Natural killer cell (primary cell): ENCODE measurements around the gene PLEKHH1. TPM values are rescaled to one million over a fixed set of nuclear protein-coding genes. Genes with fewer than 3 reads are reported as not detected.

Experiments
- ATAC-seq, 3 donors: fragments of 150-1000 bp in 2 of 3; fragments of 200-7000 bp in 1 of 3; cut with Tn5 transposase; 1 replicate in 1 of 3; 2 replicates in 2 of 3; pipeline ENCODE4 v1.10.0; 2021; ENCODE audit warnings: mild to moderate bottlenecking in 2 of 3, moderate library complexity in 2 of 3
- DNase-seq, 2 donors: peaks; one replicate each; pipeline versions ENCODE4 v3.0.0 to v3.0.0-alpha.2; 2013 to 2021; ENCODE audit warnings: mixed read lengths in 1 of 2
- H3K27ac ChIP-seq: one replicate; pipeline ENCODE4 v1.5.1; 2013; ENCODE audit warnings: mild to moderate bottlenecking, low read length
- H3K27me3 ChIP-seq: one replicate; pipeline ENCODE4 v1.6.1; 2013; ENCODE audit warnings: low read length; ENCODE audit not compliant: control insufficient read depth, insufficient read depth
- H3K36me3 ChIP-seq: one replicate; pipeline ENCODE4 v1.6.1; 2013; ENCODE audit warnings: low read length; ENCODE audit not compliant: control insufficient read depth, insufficient read depth
- H3K4me1 ChIP-seq: one replicate; pipeline ENCODE4 v1.6.1; 2013; ENCODE audit warnings: low read length; ENCODE audit not compliant: control insufficient read depth, insufficient read depth
- H3K4me3 ChIP-seq: one replicate; pipeline ENCODE4 v1.5.1; 2013; ENCODE audit warnings: low read length
- H3K9me3 ChIP-seq: one replicate; pipeline ENCODE4 v1.6.1; 2013; ENCODE audit warnings: low read length; ENCODE audit not compliant: control insufficient read depth, insufficient read depth
- H3K27ac Mint-ChIP-seq, 2 donors: one replicate each; pipeline ENCODE4 v1.8.0; 2022; ENCODE audit warnings: mild to moderate bottlenecking in 2 of 2, mixed read lengths in 2 of 2, moderate library complexity in 1 of 2
- H3K27me3 Mint-ChIP-seq, 2 donors: one replicate each; pipeline ENCODE4 v1.8.0; 2022; ENCODE audit warnings: low read depth in 2 of 2, mixed read lengths in 2 of 2
- H3K36me3 Mint-ChIP-seq: one replicate; pipeline ENCODE4 v1.8.0; 2022; ENCODE audit warnings: mixed read lengths
- H3K4me1 Mint-ChIP-seq, 2 donors: one replicate each; pipeline ENCODE4 v1.8.0; 2022; ENCODE audit warnings: mixed read lengths in 2 of 2
- H3K4me3 Mint-ChIP-seq: one replicate; pipeline ENCODE4 v1.8.0; 2022; ENCODE audit warnings: mild to moderate bottlenecking, moderate library complexity, mixed read lengths
- H3K9me3 Mint-ChIP-seq, 2 donors: one replicate each; pipeline ENCODE4 v1.8.0; 2022; ENCODE audit warnings: mixed read lengths in 2 of 2
- WGBS: methylation state at CpG from one replicate; pipeline ENCODE4 v1.1.7; 2013; ENCODE audit warnings: missing lambda C conversion rate; ENCODE audit not compliant: insufficient coverage; 5-methylcytosine and 5-hydroxymethylcytosine counted together
- intact Hi-C: fragments of 100-400 bp; cut with micrococcal nuclease; formaldehyde crosslinking; loops from one replicate; pipeline ENCODE4 v1.14.2; 2022
- total RNA-seq, 4 donors: library from RNA; stranded (reverse); fragments of 120-200 nt in 1 of 4; gene quantifications; one replicate each; pipeline versions ENCODE4 v1.2.3 to v1.2.4, GENCODE V29; 2013 to 2022
- TF ChIP-seq, protein P1 (sequence below): fragments of 200-600 bp; IDR thresholded peaks from one replicate; pipeline ENCODE4 v1.8.0; 2022; ENCODE audit warnings: antibody characterized with exemption

PLEKHH1 gene
- total RNA-seq, 3 donors from 2014 or later (not counting 1 experiment from before 2014, with no cell fraction given) = not detected

DNA sequence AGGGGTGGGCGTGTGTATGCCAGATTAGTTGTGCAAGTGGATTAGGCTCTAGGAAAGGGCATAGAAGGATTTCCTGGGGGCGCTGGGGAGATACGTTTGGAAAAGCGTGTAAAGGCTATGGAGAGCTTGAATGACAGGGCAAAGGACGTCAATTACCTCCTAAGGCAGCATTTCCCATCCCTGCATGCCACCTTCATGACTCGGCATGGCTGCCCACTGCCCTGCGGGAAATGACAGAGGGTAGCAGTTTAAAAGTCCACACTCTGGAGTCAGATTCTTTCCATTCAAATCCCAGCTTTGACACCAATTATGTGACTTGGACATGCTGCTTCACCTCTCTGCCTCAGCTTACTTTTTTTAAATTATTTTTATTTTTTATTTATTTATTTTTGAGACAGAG, 29.8 kb upstream of the PLEKHH1 start:
- no peaks in the 10 kb centered on the region for H3K36me3 Mint-ChIP-seq
- H3K4me3 ChIP-seq = no peak overlapping the region
- WGBS = 91% methylated on average over 7 of the region's 7 CpGs
- H3K4me1 Mint-ChIP-seq = no peaks in the 10 kb centered on the region
- DNase-seq (no peak), ATAC-seq (no peak)
- H3K27ac ChIP-seq = no peak overlapping the region
- H3K4me1 ChIP-seq = no peaks in the 10 kb centered on the region
- H3K27me3 Mint-ChIP-seq = no peaks in the 10 kb centered on the region
- H3K9me3 Mint-ChIP-seq = no peaks in the 10 kb centered on the region
- H3K4me3 Mint-ChIP-seq = no peak overlapping the region
- no peaks in the 10 kb centered on the region for H3K9me3 ChIP-seq
- H3K27ac Mint-ChIP-seq = no peak overlapping the region
- H3K27me3 ChIP-seq = no peaks in the 10 kb centered on the region
- intact Hi-C loops = no loop called here
- no peaks in the 10 kb centered on the region for H3K36me3 ChIP-seq
- TF ChIP-seq, protein P1, sequence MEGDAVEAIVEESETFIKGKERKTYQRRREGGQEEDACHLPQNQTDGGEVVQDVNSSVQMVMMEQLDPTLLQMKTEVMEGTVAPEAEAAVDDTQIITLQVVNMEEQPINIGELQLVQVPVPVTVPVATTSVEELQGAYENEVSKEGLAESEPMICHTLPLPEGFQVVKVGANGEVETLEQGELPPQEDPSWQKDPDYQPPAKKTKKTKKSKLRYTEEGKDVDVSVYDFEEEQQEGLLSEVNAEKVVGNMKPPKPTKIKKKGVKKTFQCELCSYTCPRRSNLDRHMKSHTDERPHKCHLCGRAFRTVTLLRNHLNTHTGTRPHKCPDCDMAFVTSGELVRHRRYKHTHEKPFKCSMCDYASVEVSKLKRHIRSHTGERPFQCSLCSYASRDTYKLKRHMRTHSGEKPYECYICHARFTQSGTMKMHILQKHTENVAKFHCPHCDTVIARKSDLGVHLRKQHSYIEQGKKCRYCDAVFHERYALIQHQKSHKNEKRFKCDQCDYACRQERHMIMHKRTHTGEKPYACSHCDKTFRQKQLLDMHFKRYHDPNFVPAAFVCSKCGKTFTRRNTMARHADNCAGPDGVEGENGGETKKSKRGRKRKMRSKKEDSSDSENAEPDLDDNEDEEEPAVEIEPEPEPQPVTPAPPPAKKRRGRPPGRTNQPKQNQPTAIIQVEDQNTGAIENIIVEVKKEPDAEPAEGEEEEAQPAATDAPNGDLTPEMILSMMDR = no peak

DNA sequence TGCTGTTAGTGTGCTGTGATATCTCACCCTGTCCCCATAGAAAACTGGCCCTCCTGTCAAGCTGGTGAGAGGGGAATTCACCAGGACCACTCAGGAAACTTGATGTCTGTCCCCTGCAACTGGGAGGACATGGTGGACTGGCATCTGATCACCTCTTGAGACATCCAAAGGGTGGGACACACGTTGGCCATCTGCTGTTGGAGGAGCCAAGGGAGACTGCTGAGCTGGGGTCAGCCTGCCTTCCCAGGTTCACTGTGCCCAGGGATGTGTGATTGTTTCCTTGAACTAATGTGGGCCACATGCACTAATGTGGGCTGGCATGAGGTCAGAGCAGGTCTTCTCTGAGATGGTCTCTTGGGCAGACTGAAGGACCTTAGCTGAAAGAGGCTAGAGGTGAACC, 27.8 kb upstream of the PLEKHH1 start:
- WGBS = 77% methylated on average over 1 of the region's 1 CpG
- H3K4me1 ChIP-seq = no peaks in the 10 kb centered on the region
- H3K9me3 ChIP-seq = no peaks in the 10 kb centered on the region
- Mint-ChIP-seq H3K9me3 (no peaks in the 10 kb centered on the region), H3K27ac (no peak overlapping the region), H3K4me1 (peaks cover 2 to 5% of the 10 kb centered on the region in 2 donors), H3K36me3 (no peaks in the 10 kb centered on the region), H3K4me3 (no peak overlapping the region), H3K27me3 (no peaks in the 10 kb centered on the region)
- no peaks in the 10 kb centered on the region for H3K27me3 ChIP-seq
- DNase-seq (no peak), ATAC-seq (no peak)
- intact Hi-C loops = no loop called here
- H3K4me3 ChIP-seq = no peak overlapping the region
- H3K27ac ChIP-seq = no peak overlapping the region
- TF ChIP-seq, protein P1 = no peak
- H3K36me3 ChIP-seq = no peaks in the 10 kb centered on the region

DNA sequence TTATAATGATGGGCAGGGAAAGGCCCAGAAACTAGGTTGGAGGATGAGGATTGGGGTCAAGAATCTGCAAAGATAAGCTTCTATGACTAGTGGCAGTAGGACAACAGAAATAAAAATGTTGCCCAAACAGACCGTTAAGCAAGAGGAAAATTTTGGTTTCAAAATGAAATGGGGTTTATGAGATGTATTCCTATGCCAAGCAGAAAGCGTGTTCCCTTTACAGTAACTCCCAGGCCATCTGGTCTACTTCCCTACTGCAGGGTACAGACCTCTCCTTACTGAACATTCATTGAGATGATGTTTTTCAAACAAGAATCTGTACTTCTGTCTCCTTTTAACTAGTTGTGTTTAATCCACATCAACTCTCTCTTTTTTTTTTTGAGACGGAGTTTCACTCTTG, 24.1 kb upstream of the PLEKHH1 start:
- no peak for DNase-seq
- intact Hi-C loops = no loop called here
- Mint-ChIP-seq H3K4me3 (no peak overlapping the region), H3K27ac (no peak overlapping the region), H3K27me3 (no peaks in the 10 kb centered on the region), H3K4me1 (peaks cover 16 to 27% of the 10 kb centered on the region in 2 donors), H3K9me3 (no peaks in the 10 kb centered on the region), H3K36me3 (no peaks in the 10 kb centered on the region)
- Histone ChIP-seq H3K36me3 (no peaks in the 10 kb centered on the region), H3K9me3 (no peaks in the 10 kb centered on the region), H3K27ac (no peak overlapping the region), H3K4me3 (no peak overlapping the region), H3K27me3 (no peaks in the 10 kb centered on the region), H3K4me1 (peaks cover 7% of the 10 kb centered on the region)
- 49% methylated on average over 3 of the region's 3 CpGs for WGBS
- no peak for ATAC-seq
- TF ChIP-seq, protein P1 = no peak

DNA sequence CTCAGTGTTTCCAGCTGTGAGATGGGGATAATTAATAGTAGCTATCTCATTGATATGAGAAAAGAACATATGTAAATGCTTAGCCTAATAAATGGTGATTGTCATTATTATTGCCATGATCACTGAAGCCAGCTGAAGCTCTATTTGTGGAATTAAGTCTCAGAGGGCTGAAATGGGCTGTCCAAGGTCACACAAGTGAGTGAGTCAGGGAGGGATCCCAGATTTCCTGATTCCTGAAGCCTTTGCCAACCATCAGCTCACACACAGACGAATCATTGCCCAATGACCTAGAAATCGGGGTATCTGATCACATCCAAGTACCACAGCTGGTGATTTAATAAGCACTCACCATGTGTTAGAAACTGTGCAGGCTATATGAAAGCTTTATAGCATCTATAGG, 23.0 kb upstream of the PLEKHH1 start:
- no peaks in the 10 kb centered on the region for H3K27me3 ChIP-seq
- no peak overlapping the region for H3K27ac ChIP-seq
- H3K9me3 ChIP-seq = no peaks in the 10 kb centered on the region
- WGBS = 100% methylated on average over 1 of the region's 2 CpGs
- Mint-ChIP-seq H3K27ac (peak overlapping the region in 1 of 2 donors; percentile 50), H3K27me3 (no peaks in the 10 kb centered on the region), H3K4me1 (peaks cover 25 to 30% of the 10 kb centered on the region in 2 donors), H3K4me3 (no peak overlapping the region), H3K36me3 (no peaks in the 10 kb centered on the region), H3K9me3 (no peaks in the 10 kb centered on the region)
- H3K4me1 ChIP-seq = peaks cover 13% of the 10 kb centered on the region
- H3K36me3 ChIP-seq = no peaks in the 10 kb centered on the region
- DNase-seq (no peak), ATAC-seq (no peak)
- TF ChIP-seq, protein P1 = no peak
- intact Hi-C loops = no loop called here
- H3K4me3 ChIP-seq = no peak overlapping the region
